Measurements from ENCODE around the gene FAM81A.

FAM81A gene

GRCh38 chr15:59562448-59563186 is 124.6 kb downstream of the FAM81A start:
- Histone ChIP-seq H3K9ac (no peak overlapping the region), H3K4me3 (no peak overlapping the region), H3K36me3 (no peaks in the 10 kb centered on the region), H3K4me1 (no peaks in the 10 kb centered on the region), H3K27me3 (no peaks in the 10 kb centered on the region), H3K4me2 (no peak overlapping the region), H3K27ac (no peak overlapping the region), H4K20me1 (no peaks in the 10 kb centered on the region), H3K9me3 (no peaks in the 10 kb centered on the region)
- no peak for TF ChIP-seq Cebpa-rat (IDR thresholded peaks at IDR 0.05)

GRCh38 chr15:59565299-59565698 is 127.3 kb downstream of the FAM81A start:
- H3K4me2 ChIP-seq: no peak overlapping the region
- no peaks in the 10 kb centered on the region for H4K20me1 ChIP-seq
- no peaks in the 10 kb centered on the region for H3K4me1 ChIP-seq
- no peak overlapping the region for H3K9ac ChIP-seq
- no peak for TF ChIP-seq Cebpa-rat (IDR thresholded peaks at IDR 0.05)
- H3K4me3 ChIP-seq: no peak overlapping the region
- no peak overlapping the region for H3K27ac ChIP-seq
- no peaks in the 10 kb centered on the region for H3K27me3 ChIP-seq
- H3K9me3 ChIP-seq: no peaks in the 10 kb centered on the region
- H3K36me3 ChIP-seq: no peaks in the 10 kb centered on the region

GRCh38 chr15:59567324-59567723 is 129.3 kb downstream of the FAM81A start:
- no peak overlapping the region for H3K4me2 ChIP-seq
- no peaks in the 10 kb centered on the region for H3K27me3 ChIP-seq
- no peak for TF ChIP-seq Cebpa-rat (IDR thresholded peaks at IDR 0.05)
- no peaks in the 10 kb centered on the region for H3K4me1 ChIP-seq
- no peaks in the 10 kb centered on the region for H3K9me3 ChIP-seq
- no peak overlapping the region for H3K27ac ChIP-seq
- H3K4me3 ChIP-seq: no peak overlapping the region
- no peak overlapping the region for H3K9ac ChIP-seq
- no peaks in the 10 kb centered on the region for H4K20me1 ChIP-seq
- no peaks in the 10 kb centered on the region for H3K36me3 ChIP-seq

GRCh38 chr15:59569477-59569876 is 131.5 kb downstream of the FAM81A start:
- no peak overlapping the region for H3K9ac ChIP-seq
- H3K36me3 ChIP-seq: no peaks in the 10 kb centered on the region
- no peaks in the 10 kb centered on the region for H3K4me1 ChIP-seq
- TF ChIP-seq Cebpa-rat (IDR thresholded peaks at IDR 0.05): no peak
- no peak overlapping the region for H3K4me3 ChIP-seq
- H3K27ac ChIP-seq: no peak overlapping the region
- no peaks in the 10 kb centered on the region for H3K27me3 ChIP-seq
- H4K20me1 ChIP-seq: no peaks in the 10 kb centered on the region
- H3K9me3 ChIP-seq: no peaks in the 10 kb centered on the region
- no peak overlapping the region for H3K4me2 ChIP-seq

- Histone ChIP-seq H3K4me2 (no peak overlapping the region), H3K4me1 (no peaks in the 10 kb centered on the region), H3K27me3 (no peaks in the 10 kb centered on the region), H3K27ac (no peak overlapping the region), H3K9ac (no peak overlapping the region), H3K4me3 (no peak overlapping the region), H4K20me1 (no peaks in the 10 kb centered on the region), H3K9me3 (no peaks in the 10 kb centered on the region), H3K36me3 (no peaks in the 10 kb centered on the region)
- no peak for TF ChIP-seq Cebpa-rat (IDR thresholded peaks at IDR 0.05)
Observed at GRCh38 chr15:59570315-59570714, 132.3 kb downstream of the FAM81A start.

GRCh38 chr15:59571606-59572005 is 133.6 kb downstream of the FAM81A start:
- no peak overlapping the region for H3K27ac ChIP-seq
- no peak overlapping the region for H3K9ac ChIP-seq
- H3K9me3 ChIP-seq: no peaks in the 10 kb centered on the region
- H4K20me1 ChIP-seq: no peaks in the 10 kb centered on the region
- no peak overlapping the region for H3K4me2 ChIP-seq
- H3K4me3 ChIP-seq: no peak overlapping the region
- no peaks in the 10 kb centered on the region for H3K27me3 ChIP-seq
- H3K36me3 ChIP-seq: no peaks in the 10 kb centered on the region
- no peaks in the 10 kb centered on the region for H3K4me1 ChIP-seq
- no peak for TF ChIP-seq Cebpa-rat (IDR thresholded peaks at IDR 0.05)
